K562 (cell line): ENCODE measurements around the gene ARFGEF2. TPM values are rescaled to one million over a fixed set of nuclear protein-coding genes. Genes with fewer than 3 reads are reported as not detected.

Source experiments
- CHD4 ChIP-seq: fragments of 200-600 bp; sonication (generic); IDR thresholded peaks from 3 replicates; pipeline ENCODE4 v1.6.1; 2012; ENCODE audit warnings: low read depth, mild to moderate bottlenecking, mixed read lengths, low read length, inconsistent platforms; ENCODE audit not compliant: insufficient read depth, insufficient replicate concordance, poor library complexity, severe bottlenecking
- CTCFL ChIP-seq: IDR thresholded peaks from 2 replicates; pipeline ENCODE4 v1.6.1; 2011; ENCODE audit warnings: borderline replicate concordance, low read depth, mild to moderate bottlenecking, moderate library complexity, low read length; ENCODE audit not compliant: insufficient read depth, poor library complexity, severe bottlenecking
- PHF8 ChIP-seq: fragments of 200-600 bp; sonication (generic); IDR thresholded peaks from 2 replicates; pipeline ENCODE4 v1.6.1; 2012; ENCODE audit warnings: mixed run types, mild to moderate bottlenecking, inconsistent platforms, low read length, moderate library complexity, borderline replicate concordance
- SMARCE1 ChIP-seq: fragments of 450-650 bp; IDR thresholded peaks from 2 replicates; pipeline ENCODE4 v1.7.1; 2016; ENCODE audit warnings: mild to moderate bottlenecking
- ZBTB40 ChIP-seq, 2 experiments: fragments of 450-650 bp in 1 of 2; sonication (generic) in 1 of 2; formaldehyde crosslinking in 1 of 2; IDR thresholded peaks; 2 replicates each; pipeline versions ENCODE4 v1.7.1 to v1.9.0; 2016 to 2022; ENCODE audit warnings: inconsistent platforms in 1 of 2, mild to moderate bottlenecking in 1 of 2, missing genetic modification reagents in 1 of 2
- ZNF174 ChIP-seq: fragments of 250-450 bp; sonication (Bioruptor Pico); IDR thresholded peaks from 2 replicates; pipeline ENCODE4 v1.4.0; 2020; ENCODE audit warnings: mild to moderate bottlenecking
- polyA plus RNA-seq, 8 experiments: library from polyadenylated mRNA; depleted of rRNA in 4 of 8; stranded (reverse) in 5 of 8; unstranded in 3 of 8; fragments of >200 nt; fragmentation: Nextera tagmentation in 2 of 8; fragmentation: Illumina TruSeq in 1 of 8; extraction: Ambion mirVana in 2 of 8; extraction: Trizol in 1 of 8; gene quantifications; 2 replicates each; pipeline versions ENCODE4 v1.2.1 to v1.2.3, GENCODE V29; 2011 to 2014; ENCODE audit warnings: inconsistent platforms in 1 of 8, missing spikeins in 1 of 8
- total RNA-seq, 7 experiments: library from RNA; depleted of rRNA in 6 of 7; stranded (reverse); fragments of >200 nt in 6 of 7; fragmentation: Illumina TruSeq in 2 of 7; extraction: Trizol in 2 of 7; gene quantifications; 2 replicates each; pipeline versions ENCODE4 v1.2.1 to v1.2.3, GENCODE V29; 2011 to 2021; ENCODE audit warnings: low replicate concordance in 1 of 7
- TF ChIP-seq, protein P1 (sequence below): sonication (generic); formaldehyde crosslinking; IDR thresholded peaks from 2 replicates; pipeline ENCODE4 v1.8.0; 2022; ENCODE audit warnings: missing genetic modification reagents, mild to moderate bottlenecking, moderate library complexity, borderline replicate concordance

ARFGEF2 gene
- total and polyA plus RNA-seq, 9 of the 15 experiments (the other 6 are each of a cell fraction or from before 2014, with no cell fraction given): 4.2 to 18.8 (median 13.7) TPM

- no peak for TF ChIP-seq ZBTB40 (IDR thresholded peaks at IDR 0.05)
- no peak for TF ChIP-seq ZBTB40 (CRISPR knock-in tag; IDR thresholded peaks at IDR 0.05)
- TF ChIP-seq SMARCE1: no peak
- TF ChIP-seq, protein P1, sequence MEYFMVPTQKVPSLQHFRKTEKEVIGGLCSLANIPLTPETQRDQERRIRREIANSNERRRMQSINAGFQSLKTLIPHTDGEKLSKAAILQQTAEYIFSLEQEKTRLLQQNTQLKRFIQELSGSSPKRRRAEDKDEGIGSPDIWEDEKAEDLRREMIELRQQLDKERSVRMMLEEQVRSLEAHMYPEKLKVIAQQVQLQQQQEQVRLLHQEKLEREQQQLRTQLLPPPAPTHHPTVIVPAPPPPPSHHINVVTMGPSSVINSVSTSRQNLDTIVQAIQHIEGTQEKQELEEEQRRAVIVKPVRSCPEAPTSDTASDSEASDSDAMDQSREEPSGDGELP (CRISPR knock-in tag): no peak
- no peak for TF ChIP-seq PHF8
- TF ChIP-seq CTCFL: no peak
- TF ChIP-seq ZNF174: no peak
- TF ChIP-seq CHD4: no peak
- TF ChIP-seq, all 486 proteins: peak for 0
Measured at GRCh38 chr20:48880981-48881657, 40.4 kb upstream of the ARFGEF2 start (continued).
